Sigmoid colon (tissue), 4 donors: Measurements from ENCODE around the gene C15orf61.
A peak's percentile ranks its signal among the peaks of the same experiment; 100 is the strongest.

Experiments used
- EP300 ChIP-seq, 4 donors: sonication (generic); formaldehyde crosslinking; IDR thresholded peaks; one replicate each; pipeline ENCODE4 v1.6.1; 2017; ENCODE audit warnings: antibody characterized with exemption in 4 of 4
- POLR2A ChIP-seq, 2 donors: fragments of 450-650 bp; IDR thresholded peaks; one replicate each; pipeline ENCODE4 v1.6.1; 2016; ENCODE audit warnings: antibody characterized with exemption in 2 of 2, mild to moderate bottlenecking in 2 of 2, moderate library complexity in 2 of 2
- POLR2AphosphoS5 ChIP-seq, 4 donors: sonication (generic); formaldehyde crosslinking; IDR thresholded peaks; one replicate each; pipeline ENCODE4 v1.6.1; 2017; ENCODE audit warnings: antibody characterized with exemption in 4 of 4
- TF ChIP-seq, protein P1 (sequence below), 4 experiments: fragments of 450-650 bp in 3 of 4; fragments of 200-600 bp in 1 of 4; IDR thresholded peaks; one replicate each; pipeline ENCODE4 v1.5.1; 2016 to 2019; ENCODE audit warnings: antibody characterized with exemption in 4 of 4, mild to moderate bottlenecking in 3 of 4, moderate library complexity in 2 of 4

GRCh38 chr15:67548862-67549651 is 28.1 kb downstream of the C15orf61 start:
- TF ChIP-seq, protein P1, sequence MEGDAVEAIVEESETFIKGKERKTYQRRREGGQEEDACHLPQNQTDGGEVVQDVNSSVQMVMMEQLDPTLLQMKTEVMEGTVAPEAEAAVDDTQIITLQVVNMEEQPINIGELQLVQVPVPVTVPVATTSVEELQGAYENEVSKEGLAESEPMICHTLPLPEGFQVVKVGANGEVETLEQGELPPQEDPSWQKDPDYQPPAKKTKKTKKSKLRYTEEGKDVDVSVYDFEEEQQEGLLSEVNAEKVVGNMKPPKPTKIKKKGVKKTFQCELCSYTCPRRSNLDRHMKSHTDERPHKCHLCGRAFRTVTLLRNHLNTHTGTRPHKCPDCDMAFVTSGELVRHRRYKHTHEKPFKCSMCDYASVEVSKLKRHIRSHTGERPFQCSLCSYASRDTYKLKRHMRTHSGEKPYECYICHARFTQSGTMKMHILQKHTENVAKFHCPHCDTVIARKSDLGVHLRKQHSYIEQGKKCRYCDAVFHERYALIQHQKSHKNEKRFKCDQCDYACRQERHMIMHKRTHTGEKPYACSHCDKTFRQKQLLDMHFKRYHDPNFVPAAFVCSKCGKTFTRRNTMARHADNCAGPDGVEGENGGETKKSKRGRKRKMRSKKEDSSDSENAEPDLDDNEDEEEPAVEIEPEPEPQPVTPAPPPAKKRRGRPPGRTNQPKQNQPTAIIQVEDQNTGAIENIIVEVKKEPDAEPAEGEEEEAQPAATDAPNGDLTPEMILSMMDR (IDR thresholded peaks at IDR 0.05), result no peak
- TF ChIP-seq POLR2AphosphoS5 (IDR thresholded peaks at IDR 0.05) (peak in 1 of 4 donors; percentile 33), POLR2A (IDR thresholded peaks at IDR 0.05) (no peak), EP300 (IDR thresholded peaks at IDR 0.05) (no peak)
